ENCODE results near the gene POU3F1. TPM values are rescaled to one million over a fixed set of nuclear protein-coding genes. Genes with fewer than 3 reads are reported as not detected.

Gene POU3F1
- total RNA-seq, 4 donors from 2014 or later, result not detected

DNA sequence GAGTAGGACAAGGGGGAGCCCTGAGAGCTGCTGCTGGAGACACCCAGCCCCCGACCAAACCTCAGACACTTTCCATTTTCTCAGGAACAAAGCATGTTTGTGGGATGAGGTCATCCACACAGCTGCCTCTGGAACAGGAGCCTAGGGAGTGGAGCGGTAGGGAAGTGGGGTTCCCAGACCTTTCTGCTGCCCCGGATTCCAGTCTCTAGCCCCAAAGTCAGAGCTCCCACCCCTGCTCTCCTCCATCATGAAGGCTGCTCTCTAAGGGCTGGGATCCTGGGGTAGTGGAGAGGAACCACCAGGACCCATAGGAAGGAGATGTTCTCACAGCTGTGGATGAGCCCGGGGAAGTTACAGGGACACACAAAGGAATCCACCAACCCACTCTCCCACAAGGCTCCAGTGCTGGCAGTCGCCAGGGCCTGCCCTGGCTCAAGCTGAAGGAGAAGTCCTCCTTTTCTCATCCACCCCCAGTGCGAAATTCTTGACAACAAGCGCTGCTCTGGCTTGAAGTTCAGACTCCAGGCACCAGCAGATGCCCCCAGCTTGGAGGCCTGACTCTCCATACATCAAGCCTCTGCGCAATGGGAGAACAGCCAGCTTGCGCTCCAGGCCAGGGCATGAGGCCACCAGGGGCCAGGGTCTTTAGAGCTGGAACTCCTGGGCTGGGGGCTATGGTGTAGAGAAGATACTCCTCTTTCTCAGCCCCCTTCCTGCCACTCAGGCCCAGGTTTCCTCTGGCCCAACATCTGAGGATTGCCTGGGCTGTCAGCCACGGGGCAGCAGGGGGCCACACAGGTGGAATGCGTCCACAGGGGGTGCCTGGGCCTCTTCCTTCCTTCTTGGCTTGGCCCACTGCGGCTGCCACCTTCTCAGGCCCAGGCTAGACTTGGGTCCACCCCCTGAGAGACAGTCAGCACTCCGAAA, 45.8 kb downstream of the POU3F1 start:
- no peak for DNase-seq
- Histone ChIP-seq H3K36me3 (no peaks in the 10 kb centered on the region), H3K9me3 (no peaks in the 10 kb centered on the region), H3K27ac (peak overlapping the region; percentile 71 to 78 (median 76)), H3K4me3 (replicated peaks in 1 of 3) (no peak overlapping the region), H3K4me1 (peaks cover 19 to 61% of the 10 kb centered on the region in 2 donors), H3K27me3 (no peaks in the 10 kb centered on the region)
- 47 to 49% methylated on average over 7 to 10 of the region's 13 CpGs for WGBS, 2 donors
- intact Hi-C loops (cut with DNase I), result loop anchor here (10.0 kb wide), 1 partner anchor 66 kb away; no protein-coding TSS in a partner anchor
- TF ChIP-seq POLR2A (IDR thresholded peaks at IDR 0.05), result no peak
- TF ChIP-seq, protein P1, sequence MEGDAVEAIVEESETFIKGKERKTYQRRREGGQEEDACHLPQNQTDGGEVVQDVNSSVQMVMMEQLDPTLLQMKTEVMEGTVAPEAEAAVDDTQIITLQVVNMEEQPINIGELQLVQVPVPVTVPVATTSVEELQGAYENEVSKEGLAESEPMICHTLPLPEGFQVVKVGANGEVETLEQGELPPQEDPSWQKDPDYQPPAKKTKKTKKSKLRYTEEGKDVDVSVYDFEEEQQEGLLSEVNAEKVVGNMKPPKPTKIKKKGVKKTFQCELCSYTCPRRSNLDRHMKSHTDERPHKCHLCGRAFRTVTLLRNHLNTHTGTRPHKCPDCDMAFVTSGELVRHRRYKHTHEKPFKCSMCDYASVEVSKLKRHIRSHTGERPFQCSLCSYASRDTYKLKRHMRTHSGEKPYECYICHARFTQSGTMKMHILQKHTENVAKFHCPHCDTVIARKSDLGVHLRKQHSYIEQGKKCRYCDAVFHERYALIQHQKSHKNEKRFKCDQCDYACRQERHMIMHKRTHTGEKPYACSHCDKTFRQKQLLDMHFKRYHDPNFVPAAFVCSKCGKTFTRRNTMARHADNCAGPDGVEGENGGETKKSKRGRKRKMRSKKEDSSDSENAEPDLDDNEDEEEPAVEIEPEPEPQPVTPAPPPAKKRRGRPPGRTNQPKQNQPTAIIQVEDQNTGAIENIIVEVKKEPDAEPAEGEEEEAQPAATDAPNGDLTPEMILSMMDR (IDR thresholded peaks at IDR 0.05), result no peak

DNA sequence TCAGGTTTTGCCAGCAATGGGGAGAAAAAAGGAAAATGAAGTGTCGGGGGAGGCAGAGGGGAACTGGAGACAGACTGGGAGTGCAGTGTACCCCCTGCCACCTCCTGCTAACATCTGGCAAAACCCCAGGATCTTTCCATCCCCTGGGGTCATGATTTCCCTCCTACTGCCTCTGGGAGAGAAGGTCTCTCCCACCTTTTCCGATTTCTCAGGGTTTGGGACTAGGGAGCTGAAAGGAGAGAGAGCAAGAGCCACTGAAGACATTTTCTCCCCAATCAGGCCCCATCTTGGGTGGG, 46.4 kb downstream of the POU3F1 start:
- TF ChIP-seq, protein P1 (IDR thresholded peaks at IDR 0.05), result no peak
- TF ChIP-seq POLR2A (IDR thresholded peaks at IDR 0.05), result no peak
- Histone ChIP-seq H3K4me3 (replicated peaks in 1 of 3) (no peak overlapping the region), H3K27me3 (no peaks in the 10 kb centered on the region), H3K9me3 (no peaks in the 10 kb centered on the region), H3K36me3 (no peaks in the 10 kb centered on the region), H3K27ac (peak overlapping the region; percentile 71 to 78 (median 76)), H3K4me1 (peaks cover 22 to 63% of the 10 kb centered on the region in 2 donors)
- DNase-seq, result no peak
- 59 to 61% methylated on average over 2 of the region's 2 CpGs for WGBS, 2 donors
- intact Hi-C loops (cut with DNase I), result loop anchor here (10.0 kb wide), 1 partner anchor 65 kb away; no protein-coding TSS in a partner anchor

DNA sequence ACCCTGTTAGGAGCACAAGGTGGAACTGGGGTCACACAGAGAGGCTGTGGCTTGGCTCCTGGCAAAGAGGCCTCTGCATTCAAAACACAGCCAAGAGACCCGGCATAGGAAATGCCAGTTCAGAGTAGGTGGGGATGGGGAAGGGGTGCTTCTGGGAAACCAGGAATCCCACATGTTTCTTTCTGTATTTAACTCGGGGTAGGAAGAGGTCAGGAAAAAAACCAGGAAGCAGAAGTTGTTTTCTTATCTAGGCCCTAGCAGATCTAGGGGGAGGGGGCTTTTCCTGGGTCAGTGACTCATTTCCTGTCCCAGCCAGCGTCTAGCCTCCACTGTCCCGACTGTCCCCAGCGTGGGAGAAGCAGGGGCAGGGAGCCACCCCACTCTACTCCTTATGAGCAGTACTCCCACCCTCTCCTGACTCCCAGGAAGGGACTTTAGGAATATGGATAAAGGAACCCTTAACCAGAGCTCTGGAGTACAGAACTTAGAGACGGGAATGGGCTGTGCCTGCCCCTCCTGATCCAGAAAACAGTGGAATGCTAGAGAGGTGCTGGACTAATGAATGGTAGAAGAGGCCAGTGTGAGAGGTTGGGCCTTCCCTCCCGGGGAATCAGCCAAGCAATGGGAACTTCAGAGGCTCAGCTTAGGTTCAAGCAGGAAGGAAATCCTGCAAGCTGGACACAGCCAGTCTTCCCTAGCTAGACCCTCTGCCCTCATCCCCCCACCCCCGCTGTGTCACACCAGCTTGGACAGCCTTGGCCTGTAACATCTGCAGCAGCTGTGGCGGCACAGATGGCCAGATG, 47.0 kb downstream of the POU3F1 start:
- intact Hi-C loops (cut with DNase I), result loop anchor here (10.0 kb wide), 1 partner anchor 65 kb away; no protein-coding TSS in a partner anchor

DNA sequence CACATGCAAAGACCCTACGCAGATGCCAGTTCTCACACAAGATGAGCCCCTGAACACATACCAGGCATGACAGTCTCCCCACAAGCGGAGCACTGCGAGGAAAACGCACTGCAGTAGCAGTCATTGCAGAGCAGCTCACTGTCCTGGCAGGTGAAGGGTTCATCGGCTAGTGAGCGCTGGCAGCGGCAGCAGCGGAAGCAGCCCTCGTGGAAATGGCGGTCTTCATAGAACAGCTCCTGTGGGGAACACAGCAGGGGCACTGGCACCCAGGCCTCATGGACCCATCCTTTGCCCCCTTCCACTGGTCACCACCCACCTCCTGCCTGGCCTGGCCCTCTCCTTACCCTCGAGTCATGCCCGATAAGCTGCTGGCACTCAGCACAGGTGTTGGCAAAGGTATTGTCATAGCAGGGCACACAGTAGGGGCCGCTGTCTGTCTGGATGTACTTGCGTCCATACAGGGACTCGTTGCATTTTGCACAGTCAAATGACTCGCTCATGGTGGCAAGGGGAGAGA, 47.6 kb downstream of the POU3F1 start:
- peak overlapping the region; percentile 71 to 78 (median 76) for H3K27ac ChIP-seq
- WGBS, 2 donors, result 73 to 86% methylated on average over 7 to 16 of the region's 16 CpGs
- no peaks in the 10 kb centered on the region for H3K27me3 ChIP-seq
- H3K36me3 ChIP-seq, result no peaks in the 10 kb centered on the region
- intact Hi-C loops (cut with DNase I), result no loop called here
- TF ChIP-seq POLR2A (IDR thresholded peaks at IDR 0.05), result no peak
- TF ChIP-seq, protein P1 (IDR thresholded peaks at IDR 0.05), result no peak
- no peak for DNase-seq
- H3K4me1 ChIP-seq, result peaks cover 16 to 55% of the 10 kb centered on the region in 2 donors
- H3K9me3 ChIP-seq, result no peaks in the 10 kb centered on the region
- H3K4me3 ChIP-seq (replicated peaks in 1 of 3), result no peak overlapping the region

More for the DNA sequence above, 47.0 kb downstream of the POU3F1 start:
- H3K36me3 ChIP-seq, result no peaks in the 10 kb centered on the region
- no peaks in the 10 kb centered on the region for H3K27me3 ChIP-seq
- H3K4me1 ChIP-seq, result peaks cover 20 to 62% of the 10 kb centered on the region in 2 donors
- TF ChIP-seq, protein P1 (IDR thresholded peaks at IDR 0.05), result no peak
- no peak for TF ChIP-seq POLR2A (IDR thresholded peaks at IDR 0.05)
- WGBS, 2 donors, result 32 to 50% methylated on average over 8 to 9 of the region's 9 CpGs
- H3K27ac ChIP-seq, result peak overlapping the region; percentile 71 to 78 (median 76)
- DNase-seq, result peak in 1 of 2 donors; percentile 36
- H3K9me3 ChIP-seq, result no peaks in the 10 kb centered on the region
- H3K4me3 ChIP-seq (replicated peaks in 1 of 3), result no peak overlapping the region

Measured in thyroid gland (tissue), 4 donors.